Activated CD4-positive, alpha-beta T cell treated with anti-CD3 and anti-CD28 coated beads for 24 hours (primary cell): ENCODE results near the gene LEPR.
"Not testable (repeated sequence)": the region's sequence is repeated elsewhere in the genome, so short reads cannot be mapped to it uniquely, and the experiment has no call there.

ENCODE experiments used
- DNase-seq, 2 donors: peaks; one replicate each; pipeline ENCODE4 v3.0.0-alpha.2; 2020; ENCODE audit warnings: low read depth in 2 of 2

LEPR gene

GRCh38 chr1:65420590-65421350 is at the start of gene LEPR, which contains the start of gene LEPROT:
Gene LEPR (plus strand): TSS chr1:65420668. CDS start chr1:65565566, 144,898 bp downstream.
Gene LEPROT (plus strand): TSS chr1:65420668. CDS start chr1:65420725, 57 bp downstream.
- DNase-seq: no peak

GRCh38 chr1:65371544-65371943 is 48.9 kb upstream of the LEPR start:
- DNase-seq: no peak

GRCh38 chr1:65372557-65372956 is 47.9 kb upstream of the LEPR start:
- no peak for DNase-seq

- DNase-seq: no peak
Observed at GRCh38 chr1:65377496-65378246, 42.8 kb upstream of the LEPR start.

- no peak for DNase-seq
Observed at GRCh38 chr1:65378247-65378946, 42.1 kb upstream of the LEPR start.

- DNase-seq: not testable (repeated sequence)
Observed at GRCh38 chr1:65384426-65384825, 36.0 kb upstream of the LEPR start.

- DNase-seq: no peak
Observed at GRCh38 chr1:65386439-65386838, 34.0 kb upstream of the LEPR start.

- no peak for DNase-seq
Observed at GRCh38 chr1:65387821-65388220, 32.6 kb upstream of the LEPR start.

GRCh38 chr1:65388908-65389695 is 31.4 kb upstream of the LEPR start:
- no peak for DNase-seq

- DNase-seq: no peak
Observed at GRCh38 chr1:65392497-65392896, 28.0 kb upstream of the LEPR start.

GRCh38 chr1:65393347-65393746 is 27.1 kb upstream of the LEPR start:
- no peak for DNase-seq

GRCh38 chr1:65393928-65394327 is 26.5 kb upstream of the LEPR start:
- no peak for DNase-seq

GRCh38 chr1:65395887-65396612 is 24.4 kb upstream of the LEPR start:
- no peak for DNase-seq

GRCh38 chr1:65398083-65398482 is 22.4 kb upstream of the LEPR start:
- no peak for DNase-seq

GRCh38 chr1:65399003-65399402 is 21.5 kb upstream of the LEPR start:
- no peak for DNase-seq

GRCh38 chr1:65401612-65402011 is 18.9 kb upstream of the LEPR start:
- no peak for DNase-seq

GRCh38 chr1:65404941-65405340 is 15.5 kb upstream of the LEPR start:
- DNase-seq: no peak

GRCh38 chr1:65407877-65408276 is 12.6 kb upstream of the LEPR start:
- no peak for DNase-seq

- DNase-seq: no peak
Observed at GRCh38 chr1:65409314-65409713, 11.2 kb upstream of the LEPR start.

GRCh38 chr1:65409816-65410326 is 10.6 kb upstream of the LEPR start:
- DNase-seq: no peak
